K562 (cell line): ENCODE measurements around the gene TTC39C. TPM values are rescaled to one million over a fixed set of nuclear protein-coding genes. Genes with fewer than 3 reads are reported as not detected.

Experiments used
- ATAC-seq: fragments of 200-7000 bp; cut with Tn5 transposase; 3 replicates; pipeline ENCODE4 v1.9.1; 2020; ENCODE audit warnings: moderate library complexity
- BruUV-seq: library from RNA; stranded (reverse); fragments of 400-500 nt; replicated peaks from 2 replicates; lab custom pipeline; 2021; lab: Mats Ljungman, UMichigan
- CTCF ChIA-PET: fragments of 300-600 bp; formaldehyde crosslinking; extraction: SDS; loops from one replicate; lab custom pipeline; 2021; ENCODE audit warnings: low intra/inter-chr PET ratio; lab: Yijun Ruan, JAX
- POLR2A ChIA-PET: fragments of 300-600, 350-650 bp; sonication (Branson Sonifier 250); formaldehyde crosslinking; extraction: SDS; loops from one replicate; lab custom pipeline; 2021; ENCODE audit warnings: antibody characterized with exemption, inconsistent platforms; lab: Yijun Ruan, JAX
- DNase-seq, 4 experiments: peaks; one replicate each; pipeline versions ENCODE4 v3.0.0 to v3.0.0-alpha.2; 2011 to 2018; ENCODE audit warnings: low spot score in 3 of 4, mixed read lengths in 3 of 4; ENCODE audit errors: extremely low read depth in 1 of 4
- FAIRE-seq: peaks from 2 replicates; lab custom pipeline; 2011; peaks lifted over from hg19 to GRCh38; lab: Jason Lieb, UNC
- H2AFZ ChIP-seq: 2 replicates; pipeline ENCODE4 v1.6.0; 2011; ENCODE audit warnings: low read depth, low read length, control low read depth, inconsistent platforms
- H3K27ac ChIP-seq: fragments of 200-600 bp; 3 replicates; pipeline ENCODE4 v1.8.0; 2011; ENCODE audit warnings: low read depth, mild to moderate bottlenecking, control low read depth, inconsistent platforms, low read length, moderate library complexity, mixed read lengths; ENCODE audit errors: extremely low read depth
- H3K27me3 ChIP-seq, 2 experiments: fragments of 300-600 bp in 1 of 2; 2 replicates in 1 of 2; 3 replicates in 1 of 2; pipeline versions ENCODE4 v1.6.0 to v1.8.0; 2011; ENCODE audit warnings: inconsistent platforms in 2 of 2, low read length in 2 of 2, mild to moderate bottlenecking in 1 of 2, mixed read lengths in 1 of 2, moderate library complexity in 1 of 2; ENCODE audit not compliant: control insufficient read depth in 2 of 2, insufficient read depth in 2 of 2
- H3K36me3 ChIP-seq: fragments of 300-600 bp; 3 replicates; pipeline ENCODE4 v1.8.0; 2011; ENCODE audit warnings: mild to moderate bottlenecking, low read length, inconsistent platforms; ENCODE audit not compliant: control insufficient read depth, insufficient read depth
- H3K4me1 ChIP-seq, 2 experiments: fragments of 200-600 bp in 1 of 2; replicated peaks in 1 of 2; 2 replicates in 1 of 2; 3 replicates in 1 of 2; pipeline versions ENCODE4 v1.5.1 to v1.8.0; 2011; ENCODE audit warnings: inconsistent platforms in 2 of 2, low read length in 2 of 2, mild to moderate bottlenecking in 1 of 2, mixed read lengths in 1 of 2, moderate library complexity in 1 of 2; ENCODE audit not compliant: control insufficient read depth in 2 of 2, insufficient read depth in 2 of 2
- H3K4me2 ChIP-seq: 2 replicates; pipeline ENCODE4 v1.6.1; 2011; ENCODE audit warnings: low read length, control low read depth, inconsistent platforms, mixed read lengths; ENCODE audit not compliant: insufficient read depth
- H3K4me3 ChIP-seq: fragments of 200-600 bp; sonication (generic), shearing (Covaris generic); 2 replicates; pipeline ENCODE4 v1.5.1; 2016; ENCODE audit warnings: control low read depth, inconsistent platforms
- H3K79me2 ChIP-seq: fragments of 200-600 bp; 3 replicates; pipeline ENCODE4 v1.8.0; 2011; ENCODE audit warnings: low read length, inconsistent platforms; ENCODE audit not compliant: control insufficient read depth, insufficient read depth
- H3K9ac ChIP-seq, 2 experiments: 2 replicates each; pipeline versions ENCODE4 v1.6.0 to v1.6.1; 2011; ENCODE audit warnings: low read depth in 2 of 2, low read length in 2 of 2, control low read depth in 1 of 2, inconsistent platforms in 1 of 2, mild to moderate bottlenecking in 1 of 2, mixed read lengths in 1 of 2; ENCODE audit not compliant: insufficient read depth in 1 of 2
- H3K9me1 ChIP-seq: one replicate; pipeline ENCODE4 v1.6.0; 2011; ENCODE audit warnings: inconsistent platforms, mild to moderate bottlenecking, low read length, moderate library complexity; ENCODE audit not compliant: control insufficient read depth, insufficient read depth
- H3K9me3 ChIP-seq: replicated peaks from 2 replicates; pipeline ENCODE4 v1.5.1; 2011; ENCODE audit warnings: low read depth, low read length, inconsistent platforms; ENCODE audit not compliant: control insufficient read depth, insufficient read depth
- H4K20me1 ChIP-seq: replicated peaks from 2 replicates; pipeline ENCODE4 v1.6.1; 2011; ENCODE audit warnings: low read length, inconsistent platforms, mixed read lengths; ENCODE audit not compliant: control insufficient read depth, insufficient read depth
- NR2C2 ChIP-seq, 2 experiments: fragments of 200-800 bp in 1 of 2; sonication (Bioruptor generic) in 1 of 2; sonication (generic) in 1 of 2; formaldehyde crosslinking in 1 of 2; IDR thresholded peaks; 2 replicates each; pipeline versions ENCODE4 v1.6.1 to v1.8.0; 2016 to 2022; ENCODE audit warnings: mild to moderate bottlenecking in 1 of 2, missing compliant biosample characterization in 1 of 2, missing genetic modification characterization in 1 of 2, missing genetic modification reagents in 1 of 2
- WGBS: fragments of 100-300 bp; shearing (Covaris generic); methylation state at CpG from one replicate; pipeline ENCODE4 v1.1.6; 2016; ENCODE audit warnings: low coverage, mixed read lengths; ENCODE audit not compliant: insufficient coverage; ENCODE audit errors: missing lambda C conversion rate; 5-methylcytosine and 5-hydroxymethylcytosine counted together
- in situ Hi-C: fragments of 300-500 bp; cut with MboI; formaldehyde crosslinking; loops from 4 replicates; pipeline ENCODE4 v1.15.0; 2018; ENCODE audit warnings: inconsistent platforms, mixed read lengths
- intact Hi-C: fragments of 100-400 bp; cut with micrococcal nuclease; formaldehyde crosslinking; loops from 2 replicates; pipeline ENCODE4 v1.14.2; 2022
- polyA plus RNA-seq, 8 experiments: library from polyadenylated mRNA; depleted of rRNA in 4 of 8; stranded (reverse) in 5 of 8; unstranded in 3 of 8; fragments of >200 nt; fragmentation: Nextera tagmentation in 2 of 8; fragmentation: Illumina TruSeq in 1 of 8; extraction: Ambion mirVana in 2 of 8; extraction: Trizol in 1 of 8; gene quantifications; 2 replicates each; pipeline versions ENCODE4 v1.2.1 to v1.2.3, GENCODE V29; 2011 to 2014; ENCODE audit warnings: inconsistent platforms in 1 of 8, missing spikeins in 1 of 8
- total RNA-seq, 7 experiments: library from RNA; depleted of rRNA in 6 of 7; stranded (reverse); fragments of >200 nt in 6 of 7; fragmentation: Illumina TruSeq in 2 of 7; extraction: Trizol in 2 of 7; gene quantifications; 2 replicates each; pipeline versions ENCODE4 v1.2.1 to v1.2.3, GENCODE V29; 2011 to 2021; ENCODE audit warnings: low replicate concordance in 1 of 7
- TF ChIP-seq, protein P1 (sequence below), 3 experiments: IDR thresholded peaks in 2 of 3; conservative IDR thresholded peaks in 1 of 3; 2 replicates each; pipeline ENCODE4 v1.5.1; 2011 to 2012; ENCODE audit warnings: low read length in 3 of 3, mild to moderate bottlenecking in 3 of 3, control low read depth in 2 of 3, improper control_type of control experiment in 1 of 3, inconsistent platforms in 1 of 3, low read depth in 1 of 3, mixed read lengths in 1 of 3, moderate library complexity in 1 of 3; ENCODE audit not compliant: insufficient read depth in 2 of 3

The TTC39C gene
- total and polyA plus RNA-seq, 9 of the 15 experiments (the other 6 are each of a cell fraction or from before 2014, with no cell fraction given) = 0.01 to 0.58 (median 0.18) TPM; not detected in 5

DNA sequence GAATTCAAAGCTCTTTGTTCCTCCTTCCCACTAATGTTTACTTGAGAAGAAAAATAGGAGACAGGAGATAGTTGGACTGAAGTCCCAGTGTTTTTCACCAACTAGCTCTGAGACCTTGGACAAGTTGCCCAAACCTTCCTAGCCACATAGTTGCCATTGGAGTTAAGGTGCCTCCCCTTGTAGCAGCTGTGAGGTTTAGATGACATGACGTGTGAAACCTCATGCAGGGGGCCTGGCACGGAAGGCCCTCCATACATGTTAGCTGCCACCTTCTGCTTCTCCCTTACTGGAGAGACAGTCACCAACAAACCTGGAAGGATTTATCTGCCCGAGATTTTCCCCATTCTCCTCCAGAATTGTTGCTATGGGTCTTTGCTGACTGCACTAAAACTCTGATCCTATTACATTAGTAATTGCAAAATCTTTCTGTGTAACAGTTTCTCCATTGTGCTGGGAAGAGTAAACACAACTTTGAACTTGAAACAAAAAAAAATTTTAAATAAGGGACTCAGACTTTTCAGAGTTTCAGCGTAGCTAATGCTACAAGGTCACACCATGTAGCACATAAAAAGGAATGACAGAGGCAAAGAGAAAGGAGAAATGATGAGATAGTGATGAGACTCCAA, 100.5 kb downstream of the TTC39C start (continued):
- no peak for TF ChIP-seq NR2C2 (CRISPR knock-in tag; IDR thresholded peaks at IDR 0.05)
- TF ChIP-seq NR2C2 (tag; IDR thresholded peaks at IDR 0.05) = no peak

DNA sequence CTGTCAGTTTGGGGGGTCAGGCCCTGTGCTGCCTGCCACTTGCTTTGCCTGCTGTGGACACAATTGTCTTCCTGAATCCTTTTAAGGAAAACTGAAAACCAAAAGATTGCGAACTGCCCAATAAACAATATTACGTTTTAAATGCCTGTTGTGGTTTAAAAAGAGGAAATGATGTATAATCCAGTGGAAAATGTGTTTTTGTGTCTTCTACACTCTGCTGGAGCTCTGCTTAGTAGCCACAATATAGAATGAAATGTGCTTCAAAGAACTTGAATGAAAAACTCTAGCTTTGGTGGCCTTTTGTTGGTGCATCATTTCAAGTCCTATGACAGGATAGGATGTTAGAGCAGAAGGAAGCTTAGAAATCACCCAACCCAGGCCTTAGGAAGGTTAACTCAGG, 101.1 kb downstream of the TTC39C start:
- no peak overlapping the region for H3K9ac ChIP-seq
- TF ChIP-seq, protein P1, sequence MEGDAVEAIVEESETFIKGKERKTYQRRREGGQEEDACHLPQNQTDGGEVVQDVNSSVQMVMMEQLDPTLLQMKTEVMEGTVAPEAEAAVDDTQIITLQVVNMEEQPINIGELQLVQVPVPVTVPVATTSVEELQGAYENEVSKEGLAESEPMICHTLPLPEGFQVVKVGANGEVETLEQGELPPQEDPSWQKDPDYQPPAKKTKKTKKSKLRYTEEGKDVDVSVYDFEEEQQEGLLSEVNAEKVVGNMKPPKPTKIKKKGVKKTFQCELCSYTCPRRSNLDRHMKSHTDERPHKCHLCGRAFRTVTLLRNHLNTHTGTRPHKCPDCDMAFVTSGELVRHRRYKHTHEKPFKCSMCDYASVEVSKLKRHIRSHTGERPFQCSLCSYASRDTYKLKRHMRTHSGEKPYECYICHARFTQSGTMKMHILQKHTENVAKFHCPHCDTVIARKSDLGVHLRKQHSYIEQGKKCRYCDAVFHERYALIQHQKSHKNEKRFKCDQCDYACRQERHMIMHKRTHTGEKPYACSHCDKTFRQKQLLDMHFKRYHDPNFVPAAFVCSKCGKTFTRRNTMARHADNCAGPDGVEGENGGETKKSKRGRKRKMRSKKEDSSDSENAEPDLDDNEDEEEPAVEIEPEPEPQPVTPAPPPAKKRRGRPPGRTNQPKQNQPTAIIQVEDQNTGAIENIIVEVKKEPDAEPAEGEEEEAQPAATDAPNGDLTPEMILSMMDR (IDR thresholded peaks at IDR 0.05 in 2 of 3, conservative IDR thresholded peaks at IDR 0.05 in 1 of 3; ENCODE audit: insufficient read depth in 2 of 3, low read depth in 1 of 3, low read length in 3 of 3) = no peak
- TF ChIP-seq, all 486 proteins: peak for 0
- ChIA-PET POLR2A (interaction anchor here (0.6 kb wide), 1 partner anchor 42 kb away, joined by 3 read pairs; no protein-coding TSS in a partner anchor), CTCF (no interaction called here)
- DNase-seq (no peak), ATAC-seq (no peak), FAIRE-seq (no peak)
- Histone ChIP-seq H3K4me1 (no peaks in the 10 kb centered on the region), H3K79me2 (no peaks in the 10 kb centered on the region), H2AFZ (no peak overlapping the region), H3K36me3 (no peaks in the 10 kb centered on the region), H3K27ac (no peak overlapping the region), H3K4me3 (no peak overlapping the region), H3K9me1 (no peaks in the 10 kb centered on the region), H3K9me3 (no peaks in the 10 kb centered on the region), H3K4me2 (no peak overlapping the region), H3K27me3 (peaks cover 4 to 13% of the 10 kb centered on the region in 2 experiments; a peak in 4 of 5 replicates), H4K20me1 (no peaks in the 10 kb centered on the region; the same call in 1 of the 2 replicates)
- in situ Hi-C loops (no loop called here), intact Hi-C loops (loop anchor here (5.0 to 10.0 kb wide), 3 partner anchors 101 to 493 kb away; partner anchors contain the start of gene TTC39C)
- WGBS = 0% methylated on average over 2 of the region's 2 CpGs
- no TSS peak for BruUV-seq
